ENCODE data around the gene SMDT1. TPM values are rescaled to one million over a fixed set of nuclear protein-coding genes. Genes with fewer than 3 reads are reported as not detected.

Gene SMDT1, protein sequence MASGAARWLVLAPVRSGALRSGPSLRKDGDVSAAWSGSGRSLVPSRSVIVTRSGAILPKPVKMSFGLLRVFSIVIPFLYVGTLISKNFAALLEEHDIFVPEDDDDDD
- 76.9 and 96.7 TPM in 2 replicates for total RNA-seq (2022)
- Bru-seq, nascent RNA: percentile 86 among the genes with signal in this experiment
- percentile 86 among the genes with signal in this experiment for BruChase-seq, experiment 1, labeled RNA remaining after a 6-hour chase
- BruChase-seq, experiment 2, labeled RNA remaining after a 2-hour chase: percentile 78 among the genes with signal in this experiment
- long read RNA-seq, transcript SMDT1-202 (3 exons, 591 nt): minor isoform, 8 of 116 reads
- long read RNA-seq, transcript SMDT1-201 (3 exons, 1,567 nt): major isoform, 99 of 116 reads
- long read RNA-seq, partial matches to known transcripts: 3 of 116 reads
- long read RNA-seq, other reads (novel, unspliced or antisense): 6 of 116 reads

DNA sequence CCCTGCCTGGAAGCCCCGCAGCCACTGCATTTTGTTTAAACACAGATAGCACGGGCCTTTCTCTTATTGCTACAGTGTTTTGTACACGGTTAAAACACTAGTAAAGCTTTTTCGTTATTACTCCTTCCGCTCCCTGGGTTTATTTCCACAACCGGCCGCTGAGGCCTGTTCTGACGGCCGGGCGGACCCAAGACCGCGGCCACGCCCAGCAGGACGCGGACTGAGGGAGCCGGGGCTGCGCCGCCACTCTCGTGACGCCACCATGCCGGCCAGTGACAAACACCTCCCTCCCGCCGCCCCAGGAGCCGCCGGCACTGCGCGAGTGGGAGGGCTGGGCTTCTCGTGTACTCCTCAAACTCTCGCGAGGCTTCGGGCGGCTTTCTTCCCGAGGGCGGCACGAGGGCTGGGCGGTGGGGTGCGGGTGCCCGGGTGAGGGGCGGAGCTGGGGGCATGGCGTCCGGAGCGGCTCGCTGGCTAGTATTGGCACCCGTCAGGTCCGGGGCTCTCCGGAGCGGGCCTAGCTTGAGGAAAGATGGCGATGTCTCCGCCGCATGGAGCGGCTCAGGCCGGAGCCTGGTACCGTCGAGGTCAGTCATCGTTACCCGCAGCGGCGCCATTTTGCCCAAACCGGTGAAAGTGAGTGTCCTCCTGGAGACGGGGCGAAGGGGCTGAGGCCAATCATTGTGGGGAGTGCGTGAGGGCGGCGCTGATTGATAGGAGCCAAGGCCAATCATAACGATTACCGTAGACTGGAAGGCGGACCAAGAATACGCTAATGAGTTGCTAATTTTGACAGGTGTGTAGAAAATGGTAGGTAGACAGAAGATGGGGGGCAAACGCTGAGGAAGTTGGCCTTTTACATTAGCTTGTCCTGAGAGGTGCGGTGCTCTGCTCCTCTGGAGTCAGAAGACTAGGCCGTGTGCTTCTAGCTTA, at the start of gene SMDT1:
SMDT1 (plus strand) TSS at position 382 of the 933 bp plus-strand sequence; CDS start at position 451, 69 bp downstream.
- no peaks in the 10 kb centered on the region for H3K27me3 Mint-ChIP-seq (ENCODE audit: insufficient read depth, unreplicated experiment)
- H3K4me1 Mint-ChIP-seq (ENCODE audit: insufficient read depth, unreplicated experiment): no peaks in the 10 kb centered on the region
- TSS peak; percentile 52 for BruUV-seq (replicated peaks)
- CTCF ChIA-PET: interaction anchor here (0.6 to 1.3 kb wide), 5 partner anchors 90 to 468 kb away, joined by 3 to 4 read pairs (median 3); no protein-coding TSS in a partner anchor
- TF ChIP-seq, protein P1, sequence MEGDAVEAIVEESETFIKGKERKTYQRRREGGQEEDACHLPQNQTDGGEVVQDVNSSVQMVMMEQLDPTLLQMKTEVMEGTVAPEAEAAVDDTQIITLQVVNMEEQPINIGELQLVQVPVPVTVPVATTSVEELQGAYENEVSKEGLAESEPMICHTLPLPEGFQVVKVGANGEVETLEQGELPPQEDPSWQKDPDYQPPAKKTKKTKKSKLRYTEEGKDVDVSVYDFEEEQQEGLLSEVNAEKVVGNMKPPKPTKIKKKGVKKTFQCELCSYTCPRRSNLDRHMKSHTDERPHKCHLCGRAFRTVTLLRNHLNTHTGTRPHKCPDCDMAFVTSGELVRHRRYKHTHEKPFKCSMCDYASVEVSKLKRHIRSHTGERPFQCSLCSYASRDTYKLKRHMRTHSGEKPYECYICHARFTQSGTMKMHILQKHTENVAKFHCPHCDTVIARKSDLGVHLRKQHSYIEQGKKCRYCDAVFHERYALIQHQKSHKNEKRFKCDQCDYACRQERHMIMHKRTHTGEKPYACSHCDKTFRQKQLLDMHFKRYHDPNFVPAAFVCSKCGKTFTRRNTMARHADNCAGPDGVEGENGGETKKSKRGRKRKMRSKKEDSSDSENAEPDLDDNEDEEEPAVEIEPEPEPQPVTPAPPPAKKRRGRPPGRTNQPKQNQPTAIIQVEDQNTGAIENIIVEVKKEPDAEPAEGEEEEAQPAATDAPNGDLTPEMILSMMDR (IDR thresholded peaks at IDR 0.05; ENCODE audit: unreplicated experiment): no peak
- H3K9me3 Mint-ChIP-seq (ENCODE audit: unreplicated experiment): no peaks in the 10 kb centered on the region
- H3K36me3 Mint-ChIP-seq (ENCODE audit: insufficient read depth, unreplicated experiment): peaks cover 25% of the 10 kb centered on the region
- intact Hi-C loops (cut with micrococcal nuclease): no loop called here
- peak; percentile 99 for DNase-seq (ENCODE audit: unreplicated experiment)
- peak within 1 kb of the TSS; percentile 99 for H3K27ac Mint-ChIP-seq (ENCODE audit: low read depth, unreplicated experiment)
- POLR2A ChIA-PET: interaction anchor here (0.6 to 4.1 kb wide), 22 partner anchors 8 to 412 kb away, joined by 3 to 142 read pairs (median 5); partner anchors contain the start of genes CCDC134, CENPM, NAGA and NDUFA6
- H3K4me3 Mint-ChIP-seq (ENCODE audit: unreplicated experiment): peak within 1 kb of the TSS; percentile 92

DNA sequence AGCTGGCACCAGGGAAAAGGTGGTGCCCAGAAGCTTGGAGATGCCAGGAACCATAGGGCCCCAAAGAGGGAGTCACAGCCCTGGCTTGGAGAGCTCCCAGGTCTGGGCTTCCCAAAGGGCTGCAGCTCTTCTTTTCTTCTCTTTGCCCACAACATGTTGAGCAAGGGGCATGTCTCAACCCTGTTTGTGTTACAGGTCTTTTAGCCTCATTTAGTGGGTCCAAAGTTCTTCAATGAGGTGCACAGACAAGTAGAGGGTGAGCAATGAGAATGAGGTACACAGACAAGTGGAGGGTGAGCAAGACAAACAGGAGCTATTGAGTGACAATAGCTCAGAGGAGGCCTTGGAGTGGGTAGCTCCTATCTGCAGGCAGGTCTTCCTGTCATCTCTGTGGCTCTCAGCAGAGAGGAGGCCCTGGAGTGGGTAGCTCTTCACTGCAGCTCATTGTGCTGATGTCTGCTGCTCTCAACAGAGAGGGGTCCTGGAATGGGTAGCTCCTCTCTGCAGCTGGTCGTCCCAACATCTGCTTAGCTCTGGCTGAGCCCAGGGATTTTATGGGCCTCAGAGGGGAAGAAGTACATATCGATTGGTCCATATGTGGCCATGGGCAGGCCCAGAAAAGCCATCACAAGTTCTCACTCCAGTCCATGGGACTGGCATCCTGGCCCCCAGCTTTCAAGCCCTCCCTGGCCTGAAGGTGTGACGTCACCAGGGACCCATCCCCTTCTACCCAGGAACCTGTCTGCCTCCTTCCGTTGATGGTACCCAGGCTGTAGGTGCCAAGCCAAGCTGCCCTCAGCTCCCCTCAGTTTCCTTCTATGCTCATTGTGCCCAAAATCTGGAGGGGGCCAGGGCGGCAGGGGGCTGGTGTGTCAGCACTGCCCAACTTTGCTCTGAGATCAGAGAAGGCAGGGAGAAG, 46.0 kb upstream of the SMDT1 start:
- ChIA-PET POLR2A (interaction anchor here (0.8 to 0.9 kb wide), 2 partner anchors 11 to 13 kb away, joined by 3 read pairs; no protein-coding TSS in a partner anchor), CTCF (interaction anchor here (0.6 kb wide), 1 partner anchor 13 kb away, joined by 3 read pairs; no protein-coding TSS in a partner anchor)
- DNase-seq (ENCODE audit: unreplicated experiment): no peak
- intact Hi-C loops (cut with micrococcal nuclease): no loop called here
- Mint-ChIP-seq H3K4me1 (ENCODE audit: insufficient read depth, unreplicated experiment) (no peaks in the 10 kb centered on the region), H3K4me3 (ENCODE audit: unreplicated experiment) (no peak overlapping the region), H3K36me3 (ENCODE audit: insufficient read depth, unreplicated experiment) (no peaks in the 10 kb centered on the region), H3K27me3 (ENCODE audit: insufficient read depth, unreplicated experiment) (peaks cover 13% of the 10 kb centered on the region), H3K9me3 (ENCODE audit: unreplicated experiment) (peaks cover 8% of the 10 kb centered on the region), H3K27ac (ENCODE audit: low read depth, unreplicated experiment) (no peak overlapping the region)
- no TSS peak for BruUV-seq (replicated peaks)
- TF ChIP-seq, protein P1 (IDR thresholded peaks at IDR 0.05; ENCODE audit: unreplicated experiment): no peak

DNA sequence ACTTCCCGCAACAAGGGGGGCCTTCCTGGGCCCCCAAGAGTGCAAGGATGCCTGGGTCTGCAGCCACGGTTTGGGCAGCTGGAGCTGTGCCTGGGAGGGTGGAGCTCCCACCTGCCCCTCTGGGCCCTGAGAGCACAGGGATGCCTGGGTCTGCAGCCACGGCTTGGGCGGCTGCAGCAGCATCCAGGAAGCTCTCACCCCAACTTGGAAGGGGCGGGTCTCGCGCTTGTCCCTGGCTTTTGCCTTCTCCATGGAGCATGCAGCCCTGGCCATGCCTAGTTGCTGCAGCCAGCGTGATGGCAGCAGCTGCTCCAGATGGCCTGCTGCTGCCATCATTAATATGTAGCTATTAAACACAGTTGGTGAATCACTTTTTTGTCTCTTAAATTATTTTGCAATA, 44.2 kb upstream of the SMDT1 start:
- POLR2A ChIA-PET: no interaction called here
- no peak for DNase-seq (ENCODE audit: unreplicated experiment)
- no TSS peak for BruUV-seq (replicated peaks)
- CTCF ChIA-PET: no interaction called here
- peaks cover 13% of the 10 kb centered on the region for H3K27me3 Mint-ChIP-seq (ENCODE audit: insufficient read depth, unreplicated experiment)
- no peak overlapping the region for H3K4me3 Mint-ChIP-seq (ENCODE audit: unreplicated experiment)
- intact Hi-C loops (cut with micrococcal nuclease): no loop called here
- H3K36me3 Mint-ChIP-seq (ENCODE audit: insufficient read depth, unreplicated experiment): no peaks in the 10 kb centered on the region
- H3K27ac Mint-ChIP-seq (ENCODE audit: low read depth, unreplicated experiment): no peak overlapping the region
- peaks cover 8% of the 10 kb centered on the region for H3K9me3 Mint-ChIP-seq (ENCODE audit: unreplicated experiment)
- no peaks in the 10 kb centered on the region for H3K4me1 Mint-ChIP-seq (ENCODE audit: insufficient read depth, unreplicated experiment)
- TF ChIP-seq, protein P1 (IDR thresholded peaks at IDR 0.05; ENCODE audit: unreplicated experiment): no peak
